DND-41 (cell line): ENCODE measurements around the gene TFF3.

ENCODE experiments used
- CTCF ChIP-seq: IDR thresholded peaks from 2 replicates; pipeline ENCODE4 v1.5.1; 2012; ENCODE audit warnings: borderline replicate concordance, low read length, moderate library complexity, mild to moderate bottlenecking; ENCODE audit not compliant: poor library complexity, severe bottlenecking; ENCODE audit errors: extremely low read depth
- EZH2 ChIP-seq: IDR thresholded peaks from 3 replicates; pipeline ENCODE4 v1.6.1; 2012; ENCODE audit warnings: borderline replicate concordance, low read depth, mild to moderate bottlenecking, moderate library complexity, low read length, inconsistent platforms; ENCODE audit not compliant: severe bottlenecking

DNA sequence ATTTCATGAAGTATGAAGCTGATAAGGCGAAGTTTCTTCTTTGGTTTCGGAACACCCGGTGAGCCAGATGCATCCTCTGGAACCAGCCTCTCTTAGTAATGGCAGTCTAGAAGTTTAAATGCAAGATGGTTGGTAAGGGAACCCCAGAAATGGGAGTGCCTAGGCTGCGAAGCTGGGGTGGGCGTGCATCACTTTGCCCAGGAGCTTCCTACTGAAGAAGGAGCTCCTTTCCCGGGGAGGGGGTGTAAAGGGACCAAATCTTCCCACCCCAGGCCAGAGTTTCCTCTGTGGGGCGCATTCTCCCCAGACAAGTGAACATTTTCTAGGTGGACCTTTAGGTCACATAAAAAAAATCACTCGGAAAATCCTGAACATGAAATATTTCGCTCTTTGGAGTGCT lies 31.2 kb upstream of the TFF3 start:
- no peak for TF ChIP-seq CTCF
- no peak for TF ChIP-seq EZH2
